GM12864 (cell line): ENCODE results near the gene ILF2.
A peak's percentile ranks its signal among the peaks of the same experiment; 100 is the strongest.

Experiments
- DNase-seq: peaks from one replicate; pipeline ENCODE4 v3.0.0-alpha.2; 2011; ENCODE audit warnings: low read depth
- H3K4me3 ChIP-seq: 2 replicates; pipeline ENCODE4 v1.5.1; 2011; ENCODE audit warnings: mild to moderate bottlenecking, low read depth, low read length, control low read depth
- CTCF ChIP-seq: IDR thresholded peaks from 2 replicates; pipeline ENCODE4 v1.5.1; 2011; ENCODE audit warnings: low read depth, mild to moderate bottlenecking, moderate library complexity, low read length, control low read depth, inconsistent platforms; ENCODE audit errors: missing control alignments

ILF2 gene

DNA sequence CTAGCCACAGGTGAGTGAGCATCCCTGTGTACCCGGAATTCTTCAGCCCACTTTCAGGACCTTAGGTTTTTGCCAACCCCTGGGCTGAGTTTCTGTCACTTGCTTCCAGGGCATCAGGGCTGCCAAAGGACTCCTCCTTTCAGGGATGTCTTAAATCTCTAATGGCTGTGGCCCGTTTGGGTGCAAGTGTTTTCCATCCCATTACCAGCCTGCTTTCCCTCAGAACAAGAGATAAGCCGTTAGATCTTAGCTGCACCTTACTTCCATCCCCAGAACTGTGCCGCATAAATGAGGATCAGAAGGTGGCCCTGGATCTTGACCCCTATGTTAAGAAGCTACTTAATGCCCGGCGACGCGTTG is 11.6 kb downstream of the ILF2 start:
- no peak for DNase-seq
- peak overlapping the region; percentile 70 for H3K4me3 ChIP-seq
- no peak for TF ChIP-seq CTCF

GRCh38 chr1:153658400-153659174 is 12.2 kb downstream of the ILF2 start, which contains the start of gene SNAPIN:
Gene SNAPIN, plus strand, starts transcription at chr1:153658703. Its CDS starts 41 bp downstream, at chr1:153658744.
- H3K4me3 ChIP-seq, result peak within 1 kb of the TSS; percentile 70
- peak; percentile 57 for DNase-seq

GRCh38 chr1:153655333-153655732 is 15.5 kb downstream of the ILF2 start:
- no peak for TF ChIP-seq CTCF
- no peak overlapping the region for H3K4me3 ChIP-seq
- no peak for DNase-seq

More at GRCh38 chr1:153658400-153659174, 12.2 kb downstream of the ILF2 start, which contains the start of gene SNAPIN:
- TF ChIP-seq CTCF, result peak; percentile 8

- no peak overlapping the region for H3K4me3 ChIP-seq
- no peak for TF ChIP-seq CTCF
- DNase-seq, result no peak
Measured at GRCh38 chr1:153652805-153653500, 17.8 kb downstream of the ILF2 start.

- H3K4me3 ChIP-seq, result no peak overlapping the region
- no peak for DNase-seq
- no peak for TF ChIP-seq CTCF
Measured at GRCh38 chr1:153651771-153652170, 19.0 kb downstream of the ILF2 start.

DNA sequence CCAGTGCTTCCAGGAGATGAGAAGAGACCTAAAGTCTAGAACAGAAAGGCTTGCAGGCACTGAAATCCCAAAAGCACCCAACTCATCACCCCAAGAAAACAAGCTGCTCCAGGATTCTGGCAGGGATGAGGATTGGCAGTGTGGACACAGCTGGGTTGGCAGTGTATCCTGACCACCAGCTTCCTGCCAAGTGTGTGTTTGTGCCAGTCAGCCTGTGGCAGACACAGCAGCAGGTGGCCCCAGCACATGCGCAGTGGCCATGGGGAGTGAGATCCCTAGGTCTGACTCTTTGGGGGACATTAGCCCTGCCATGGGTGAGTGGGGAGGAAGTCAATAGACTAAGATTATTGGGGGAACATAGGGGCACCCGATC is 20.9 kb downstream of the ILF2 start:
- TF ChIP-seq CTCF, result no peak
- DNase-seq, result no peak
- H3K4me3 ChIP-seq, result no peak overlapping the region
